BJ (cell line): ENCODE data around the gene NFYC. TPM values are rescaled to one million over a fixed set of nuclear protein-coding genes. Genes with fewer than 3 reads are reported as not detected.

ENCODE experiments used
- CTCF ChIA-PET: fragments of 350-600 bp; formaldehyde crosslinking; extraction: SDS; loops from one replicate; lab custom pipeline; 2021; ENCODE audit warnings: antibody characterized with exemption, inconsistent platforms; lab: Yijun Ruan, JAX
- POLR2A ChIA-PET: fragments of 300-600 bp; sonication (Branson Sonifier 250); formaldehyde crosslinking; extraction: SDS; loops from one replicate; lab custom pipeline; 2021; ENCODE audit warnings: antibody characterized with exemption; lab: Charles Lee
- DNase-seq: peaks from one replicate; pipeline ENCODE4 v3.0.0-alpha.2; 2011; ENCODE audit warnings: low read depth
- H3K27me3 ChIP-seq: 2 replicates; pipeline ENCODE4 v1.6.0; 2011; ENCODE audit warnings: low read length; ENCODE audit not compliant: control insufficient read depth, insufficient read depth
- H3K36me3 ChIP-seq: 2 replicates; pipeline ENCODE4 v1.5.1; 2011; ENCODE audit warnings: low read length; ENCODE audit not compliant: control insufficient read depth, insufficient read depth
- H3K4me3 ChIP-seq: 2 replicates; pipeline ENCODE4 v1.5.1; 2011; ENCODE audit warnings: low read depth, mild to moderate bottlenecking, control low read depth, low read length
- polyA plus RNA-seq: library from polyadenylated mRNA; depleted of rRNA; stranded (reverse); fragments of >200 nt; gene quantifications from 2 replicates; pipeline ENCODE4 v1.2.3, GENCODE V29; 2011
- TF ChIP-seq, protein P1 (sequence below): IDR thresholded peaks from 2 replicates; pipeline ENCODE4 v1.5.1; 2011; ENCODE audit warnings: low read depth, mild to moderate bottlenecking, control low read depth, inconsistent platforms, low read length, moderate library complexity; ENCODE audit not compliant: insufficient read depth

The NFYC gene
- polyA plus RNA-seq, 1 experiment, result 63.2 TPM

DNA sequence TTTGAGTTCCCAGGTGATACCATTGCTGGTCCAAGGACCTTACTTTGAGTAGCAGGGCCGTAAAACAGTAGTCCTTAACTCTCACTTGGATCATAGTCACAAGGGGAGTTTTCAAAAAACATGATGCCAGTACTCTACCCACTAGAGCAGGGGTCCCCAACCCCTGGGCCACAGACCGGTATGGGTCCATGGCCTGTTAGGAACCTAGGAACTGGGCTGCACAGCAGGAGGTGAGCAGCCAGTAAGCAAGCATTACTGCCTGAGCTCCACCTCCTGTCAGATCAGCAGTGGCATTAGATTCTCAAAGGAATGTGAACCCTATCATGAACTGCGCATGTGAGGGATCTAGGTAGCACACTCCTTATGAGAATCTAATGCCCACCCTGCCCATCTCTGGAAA is 52.4 kb downstream of the NFYC start:
- ChIA-PET CTCF (interaction anchor here (0.8 to 1.3 kb wide), 3 partner anchors 9 to 31 kb away, joined by 3 to 6 read pairs (median 3); no protein-coding TSS in a partner anchor), POLR2A (no interaction called here)
- H3K4me3 ChIP-seq, result no peak overlapping the region
- DNase-seq, result no peak
- no peaks in the 10 kb centered on the region for H3K27me3 ChIP-seq
- TF ChIP-seq, protein P1, sequence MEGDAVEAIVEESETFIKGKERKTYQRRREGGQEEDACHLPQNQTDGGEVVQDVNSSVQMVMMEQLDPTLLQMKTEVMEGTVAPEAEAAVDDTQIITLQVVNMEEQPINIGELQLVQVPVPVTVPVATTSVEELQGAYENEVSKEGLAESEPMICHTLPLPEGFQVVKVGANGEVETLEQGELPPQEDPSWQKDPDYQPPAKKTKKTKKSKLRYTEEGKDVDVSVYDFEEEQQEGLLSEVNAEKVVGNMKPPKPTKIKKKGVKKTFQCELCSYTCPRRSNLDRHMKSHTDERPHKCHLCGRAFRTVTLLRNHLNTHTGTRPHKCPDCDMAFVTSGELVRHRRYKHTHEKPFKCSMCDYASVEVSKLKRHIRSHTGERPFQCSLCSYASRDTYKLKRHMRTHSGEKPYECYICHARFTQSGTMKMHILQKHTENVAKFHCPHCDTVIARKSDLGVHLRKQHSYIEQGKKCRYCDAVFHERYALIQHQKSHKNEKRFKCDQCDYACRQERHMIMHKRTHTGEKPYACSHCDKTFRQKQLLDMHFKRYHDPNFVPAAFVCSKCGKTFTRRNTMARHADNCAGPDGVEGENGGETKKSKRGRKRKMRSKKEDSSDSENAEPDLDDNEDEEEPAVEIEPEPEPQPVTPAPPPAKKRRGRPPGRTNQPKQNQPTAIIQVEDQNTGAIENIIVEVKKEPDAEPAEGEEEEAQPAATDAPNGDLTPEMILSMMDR, result no peak
- peaks cover 2% of the 10 kb centered on the region; the same call in 1 of the 2 replicates for H3K36me3 ChIP-seq

DNA sequence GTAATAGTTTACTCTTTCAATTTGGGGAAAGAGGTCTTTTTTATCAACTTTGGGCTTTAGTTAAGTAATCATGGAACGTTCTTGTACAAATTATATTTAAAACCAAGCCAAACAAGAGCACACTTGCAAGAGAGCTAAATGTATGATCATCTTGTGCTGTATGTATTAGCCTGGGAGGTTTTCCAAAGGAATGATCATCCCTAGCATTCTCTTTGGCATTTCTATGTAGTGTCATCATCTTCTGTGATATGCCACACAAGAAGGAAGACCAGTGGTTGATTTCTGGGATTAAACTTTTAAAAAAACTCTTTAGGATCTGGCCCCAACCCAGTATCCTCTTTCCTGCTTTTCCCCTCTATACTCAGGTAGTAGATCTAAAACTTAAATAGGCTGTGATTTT is 53.7 kb downstream of the NFYC start:
- no peaks in the 10 kb centered on the region for H3K27me3 ChIP-seq
- ChIA-PET CTCF (interaction anchor here (0.7 to 1.3 kb wide), 2 partner anchors 12 to 13 kb away, joined by 3 to 6 read pairs; no protein-coding TSS in a partner anchor), POLR2A (no interaction called here)
- peak; percentile 26 for DNase-seq
- no peak overlapping the region for H3K4me3 ChIP-seq
- TF ChIP-seq, protein P1, result no peak
- peaks cover 2% of the 10 kb centered on the region; the same call in 1 of the 2 replicates for H3K36me3 ChIP-seq

DNA sequence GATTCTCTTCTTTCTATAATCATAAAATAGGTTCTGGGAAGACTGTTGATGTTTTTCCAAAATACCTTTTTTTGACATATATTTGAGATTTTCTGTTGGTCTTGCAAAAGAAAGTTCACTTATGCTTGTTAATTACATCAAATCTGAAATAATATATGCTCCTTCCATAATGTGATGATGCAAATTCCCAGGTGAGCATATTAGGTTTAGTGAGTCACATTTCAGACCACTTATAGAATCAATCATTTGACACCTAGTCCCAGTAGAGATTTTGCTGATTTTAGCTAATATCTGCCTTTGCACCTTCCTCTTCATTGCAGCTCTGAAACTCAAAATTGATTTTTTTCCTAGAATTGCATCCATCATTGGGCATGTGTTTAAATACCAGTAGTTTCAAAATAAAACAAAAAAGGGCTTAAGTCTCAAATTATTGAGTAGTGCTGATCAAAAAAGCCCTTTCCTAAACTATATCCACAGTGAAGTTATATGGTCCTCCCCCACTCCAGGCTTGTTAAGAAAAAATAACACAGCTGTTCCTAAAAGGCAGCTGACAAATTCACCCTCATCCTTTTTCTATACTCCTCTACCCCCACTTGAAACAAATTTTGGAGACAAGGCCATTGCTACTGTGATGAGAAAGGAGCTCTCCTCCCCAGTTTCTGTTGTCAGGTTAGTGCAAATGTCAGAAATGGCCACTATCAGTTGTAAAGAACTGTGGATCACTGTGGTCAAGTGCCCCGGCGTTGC is 55.0 kb downstream of the NFYC start:
- ChIA-PET CTCF (interaction anchor here (1.1 to 1.3 kb wide), 3 partner anchors 9 to 28 kb away, joined by 3 to 5 read pairs (median 3); no protein-coding TSS in a partner anchor), POLR2A (no interaction called here)
- H3K27me3 ChIP-seq, result no peaks in the 10 kb centered on the region
- TF ChIP-seq, protein P1, result no peak
- DNase-seq, result no peak
- peaks cover 2% of the 10 kb centered on the region; the same call in 1 of the 2 replicates for H3K36me3 ChIP-seq
- H3K4me3 ChIP-seq, result no peak overlapping the region

DNA sequence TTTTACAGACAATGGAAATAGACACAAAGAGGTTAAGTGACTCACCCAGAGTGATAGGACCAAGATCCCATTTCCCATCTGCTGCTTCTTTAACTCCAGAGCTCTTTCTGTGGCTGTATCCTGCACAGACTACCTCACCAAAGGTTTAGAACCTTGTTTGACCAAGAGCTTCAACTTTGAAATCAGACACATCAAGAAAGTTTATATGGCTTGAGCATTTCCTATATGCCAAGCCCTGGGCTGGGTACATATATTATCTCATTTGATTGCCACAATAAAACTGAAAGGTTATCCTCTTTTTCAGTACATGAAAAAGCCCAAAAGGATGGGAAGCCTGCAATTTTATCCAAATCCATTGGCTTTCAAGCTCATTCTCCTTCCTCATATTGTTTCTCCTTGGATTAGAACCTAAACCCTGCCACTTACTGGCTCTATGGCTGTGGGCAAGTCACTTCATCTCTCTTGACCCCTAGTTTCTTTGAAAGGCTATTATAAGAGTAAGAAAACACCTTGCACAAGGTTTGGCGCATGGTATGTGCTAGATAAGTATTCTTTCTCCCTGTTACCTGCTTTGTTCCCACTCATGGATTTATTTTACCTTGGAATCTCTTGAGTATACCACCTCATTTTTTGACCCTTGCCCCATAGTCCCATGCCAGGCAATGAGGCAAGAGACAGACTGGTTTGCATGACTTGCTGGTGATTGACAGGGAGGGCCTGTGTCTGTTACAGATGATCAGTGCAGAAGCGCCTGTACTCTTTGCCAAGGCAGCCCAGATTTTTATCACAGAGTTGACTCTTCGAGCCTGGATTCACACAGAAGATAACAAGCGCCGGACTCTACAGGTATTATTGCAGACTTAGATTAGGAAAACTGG is 57.6 kb downstream of the NFYC start:
- no peaks in the 10 kb centered on the region; the same call in 1 of the 2 replicates for H3K36me3 ChIP-seq
- no peaks in the 10 kb centered on the region for H3K27me3 ChIP-seq
- POLR2A ChIA-PET, result no interaction called here
- TF ChIP-seq, protein P1, result no peak
- CTCF ChIA-PET, result interaction anchor here (0.7 kb wide), 1 partner anchor 60 kb away, joined by 3 read pairs; no protein-coding TSS in a partner anchor
- DNase-seq, result no peak
- H3K4me3 ChIP-seq, result no peak overlapping the region
